ENCODE data around the gene MAEL.

Gene MAEL

GRCh38 chr1:166988974-166989515 is at the start of gene MAEL:
MAEL (plus strand) TSS chr1:166989280; CDS start chr1:166989353, 73 bp downstream.
- DNase-seq, result no peak

GRCh38 chr1:166939741-166940375 is 49.2 kb upstream of the MAEL start:
- no peak for DNase-seq

DNA sequence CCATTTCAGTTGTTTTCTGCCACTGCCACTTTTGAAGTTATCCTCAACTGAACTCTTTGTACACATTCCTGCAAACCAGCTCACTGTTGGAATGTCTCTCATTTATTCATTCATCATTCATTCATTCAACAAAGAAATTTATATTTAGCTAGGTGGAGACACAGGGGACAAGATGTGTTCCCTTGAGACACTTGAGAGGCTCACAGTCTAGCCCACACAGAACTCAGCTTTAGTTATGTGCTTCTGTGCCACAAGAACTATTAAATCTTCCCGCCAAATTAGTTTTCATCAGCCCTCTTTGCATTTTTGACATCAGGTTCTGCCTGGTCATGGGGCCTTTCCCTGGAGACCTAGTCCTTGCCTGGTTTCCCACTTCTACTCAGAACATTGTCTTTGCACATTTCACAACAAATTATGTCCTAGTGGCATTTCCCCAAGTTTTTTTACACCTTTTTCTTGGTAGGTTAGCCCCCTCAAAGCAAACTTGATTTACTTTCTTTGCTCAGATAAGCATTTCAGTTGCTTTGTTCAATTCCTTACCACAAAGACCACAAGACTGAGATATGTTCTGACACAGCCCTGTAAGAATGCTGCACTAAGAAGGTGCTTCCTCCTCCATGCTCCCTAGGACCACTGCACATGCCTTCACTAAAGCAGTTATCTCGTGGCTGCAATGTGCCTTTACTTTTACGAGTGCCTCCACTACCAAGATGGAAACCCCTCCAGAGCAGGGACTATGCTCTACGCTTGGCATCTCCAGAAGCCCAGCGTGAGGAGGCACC is 44.7 kb upstream of the MAEL start:
- DNase-seq, result no peak

- peak; percentile 30 to 45 (median 31) for DNase-seq
These were observed 41.6 kb upstream of the MAEL start for GRCh38 chr1:166947398-166948043.

- DNase-seq, result no peak
These were observed 40.2 kb upstream of the MAEL start for GRCh38 chr1:166948856-166949350.

GRCh38 chr1:166950156-166950555 is 38.9 kb upstream of the MAEL start:
- no peak for DNase-seq

- DNase-seq, result no peak
These were observed 38.0 kb upstream of the MAEL start for GRCh38 chr1:166951050-166951449.

GRCh38 chr1:166952002-166952746 is 36.9 kb upstream of the MAEL start:
- peak in 1 of 3 donors; percentile 7 for DNase-seq

- DNase-seq, result no peak
These were observed 35.6 kb upstream of the MAEL start for GRCh38 chr1:166953491-166953890.

GRCh38 chr1:166956057-166956850 is 32.8 kb upstream of the MAEL start:
- no peak for DNase-seq

DNA sequence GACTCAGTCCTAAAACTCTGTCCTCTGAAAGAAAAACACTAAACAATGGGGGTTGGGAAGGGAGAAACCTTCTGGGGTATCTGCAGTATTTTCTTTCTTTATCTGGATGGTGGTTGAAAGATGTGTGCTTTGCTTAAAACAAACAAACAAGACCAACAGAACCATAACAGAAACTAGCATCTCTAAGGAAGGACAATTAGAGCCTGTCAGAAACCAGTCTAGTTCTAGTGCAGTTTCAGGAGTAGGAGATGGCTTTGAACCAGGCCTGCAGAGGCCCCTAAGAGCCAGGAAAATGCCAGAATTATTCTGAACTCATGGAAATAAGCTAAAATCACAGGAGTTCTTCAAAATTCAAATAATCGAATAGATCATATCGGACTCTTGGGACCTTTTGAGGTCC is 32.2 kb upstream of the MAEL start:
- no peak for DNase-seq

GRCh38 chr1:166960858-166961474 is 28.1 kb upstream of the MAEL start:
- DNase-seq, result no peak

GRCh38 chr1:166969074-166969677 is 19.9 kb upstream of the MAEL start:
- no peak for DNase-seq

DNA sequence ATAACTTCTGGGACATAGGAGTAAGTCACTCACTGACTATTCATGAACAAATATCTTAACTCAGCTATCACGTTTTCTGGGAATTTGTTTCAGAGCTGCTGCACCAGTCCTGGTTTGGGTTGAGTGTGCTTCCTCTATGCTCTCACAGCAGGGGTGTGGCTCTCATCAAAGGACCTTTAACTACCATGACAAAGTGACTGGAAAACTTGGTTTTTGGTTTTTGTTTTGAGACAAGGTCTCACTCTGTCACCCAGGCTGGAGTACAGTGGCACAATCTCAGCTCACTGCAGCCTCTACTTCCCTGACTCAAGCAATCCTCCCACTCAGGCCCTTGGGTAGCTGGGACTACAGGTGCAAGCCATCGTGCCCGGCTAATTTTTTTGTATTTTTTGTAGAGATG is 17.8 kb upstream of the MAEL start:
- no peak for DNase-seq

DNA sequence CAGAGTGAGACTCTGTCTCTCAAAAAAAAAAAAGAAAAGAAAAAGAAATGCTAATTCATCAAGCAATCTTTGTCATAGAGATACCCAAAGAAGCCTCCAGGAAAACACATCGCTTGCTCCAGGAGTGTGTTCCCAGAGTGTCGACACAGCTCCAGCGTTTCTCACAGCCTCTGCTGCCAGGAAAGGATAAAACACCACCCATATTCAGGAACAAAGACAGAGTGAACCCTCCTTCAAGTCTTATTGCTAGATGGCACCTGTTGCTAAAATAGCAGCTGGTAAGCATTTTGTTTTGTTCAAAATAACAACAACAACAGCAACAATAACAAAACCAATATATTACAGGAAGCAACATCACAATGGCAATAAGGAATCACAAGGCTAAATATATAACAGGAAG is 16.9 kb upstream of the MAEL start:
- no peak for DNase-seq

DNA sequence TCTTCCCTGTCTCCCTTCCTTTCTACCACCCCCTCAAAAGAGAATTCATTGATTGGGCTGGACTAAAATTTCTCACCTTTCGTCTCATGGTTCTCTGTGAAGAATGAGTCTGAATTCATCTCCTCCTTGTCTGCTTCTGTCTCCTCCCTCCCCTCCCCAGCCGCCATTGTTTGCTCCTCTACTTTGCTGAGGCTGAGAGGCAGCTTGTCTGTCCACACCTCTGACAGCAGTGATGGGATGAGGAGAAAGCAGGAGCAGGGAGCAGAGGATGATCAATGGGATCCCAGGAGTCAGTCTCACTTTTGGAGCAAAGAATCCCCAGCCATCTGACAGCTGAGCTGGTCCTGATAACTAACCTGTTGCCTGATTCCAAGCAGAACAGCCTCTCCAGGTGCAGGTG is 16.3 kb upstream of the MAEL start:
- DNase-seq, result no peak

DNA sequence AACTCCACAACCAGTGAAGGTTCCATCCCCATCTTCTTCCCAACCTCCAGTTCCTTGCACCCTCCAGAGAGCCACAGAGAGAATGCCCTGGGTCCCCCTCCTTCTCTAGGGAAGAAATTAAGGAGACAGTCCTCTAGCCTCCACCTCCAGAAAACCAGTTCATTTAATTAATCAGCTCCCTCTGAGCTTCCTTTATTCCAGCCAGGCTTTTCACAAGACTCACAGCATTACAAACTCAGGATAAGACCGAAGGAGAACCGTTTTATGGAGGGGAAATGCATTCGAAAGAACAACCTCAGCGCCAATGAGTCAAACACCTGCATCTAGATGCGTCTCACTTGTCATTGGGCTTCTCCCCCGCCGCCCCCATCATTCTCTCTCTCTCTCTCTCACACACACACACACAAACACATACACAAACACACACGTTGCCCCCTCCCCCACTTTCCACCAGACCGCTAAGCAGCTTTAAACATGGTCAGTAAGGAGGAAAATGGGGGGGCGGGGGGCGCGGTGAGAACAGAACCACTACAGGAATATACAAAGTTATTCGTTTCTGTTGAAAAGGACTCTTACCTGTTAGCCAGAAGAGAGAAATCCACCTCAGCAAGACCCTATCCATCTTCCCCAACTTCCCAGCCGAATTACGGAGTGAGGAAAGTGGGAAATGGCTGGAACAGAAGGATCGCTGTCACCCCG is 14.3 kb upstream of the MAEL start:
- peak in 1 of 3 donors; percentile 10 for DNase-seq

DNA sequence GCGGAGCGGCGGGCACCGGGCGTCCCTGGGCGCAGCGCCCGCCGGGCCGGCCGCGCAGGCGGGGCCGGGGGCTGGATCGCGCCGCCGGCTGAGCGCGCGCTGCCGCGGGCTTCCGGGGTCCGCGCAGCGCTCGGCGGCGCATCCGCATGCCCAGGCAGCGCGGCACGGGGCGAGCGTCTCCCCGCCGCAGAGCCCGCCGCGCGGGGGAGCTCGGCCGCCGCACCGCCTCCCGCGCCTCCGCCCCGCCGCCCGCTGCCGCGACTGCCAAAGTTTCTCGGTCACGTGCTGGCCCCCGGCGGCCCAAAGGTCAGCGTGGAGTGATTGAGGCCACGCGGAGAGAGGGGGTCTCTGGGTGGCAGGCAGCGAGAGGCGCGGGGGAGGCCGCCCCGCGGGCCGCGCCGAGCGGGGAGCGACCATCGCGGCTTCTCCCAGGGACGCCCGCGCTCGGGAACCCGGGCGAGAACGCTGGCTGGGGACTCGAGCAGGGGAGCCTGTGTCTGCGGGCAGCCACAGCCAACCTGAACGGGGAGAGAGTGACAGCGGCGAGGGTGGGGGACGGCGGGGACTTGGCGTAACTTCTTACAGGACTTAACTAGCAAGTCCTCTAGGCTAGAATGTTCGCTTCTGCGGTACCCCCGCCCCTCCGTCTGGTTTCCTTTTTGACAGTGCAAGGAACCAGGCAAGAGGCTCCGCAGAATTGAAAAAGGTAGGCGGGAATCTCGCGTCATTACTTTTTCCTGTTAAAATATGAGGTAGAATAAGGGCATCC is 13.5 kb upstream of the MAEL start, which contains the start of gene ILDR2:
ILDR2 (minus strand) TSS at position 180 of the 769 bp plus-strand sequence. CDS start 272 bp downstream, outside the sequence.
- peak; percentile 61 to 79 (median 64) for DNase-seq

- DNase-seq, result no peak
These were observed 11.1 kb upstream of the MAEL start for GRCh38 chr1:166977951-166978350.
